K562 (cell line): ENCODE measurements around the gene TBXA2R. TPM values are rescaled to one million over a fixed set of nuclear protein-coding genes. Genes with fewer than 3 reads are reported as not detected.

Source experiments
- ATF6 ChIP-seq: sonication (generic); formaldehyde crosslinking; IDR thresholded peaks from 2 replicates; pipeline ENCODE4 v1.4.0; 2020; ENCODE audit warnings: mild to moderate bottlenecking, missing genetic modification reagents
- ATF7 ChIP-seq: fragments of 450-650 bp; IDR thresholded peaks from 2 replicates; pipeline ENCODE4 v1.7.1; 2014; ENCODE audit warnings: mild to moderate bottlenecking, moderate library complexity
- CHD1 ChIP-seq: fragments of 200-600 bp; sonication (generic); IDR thresholded peaks from one replicate; pipeline ENCODE4 v1.6.1; 2012; ENCODE audit warnings: mild to moderate bottlenecking, moderate library complexity, low read length, inconsistent platforms
- CTBP1 ChIP-seq: fragments of 450-650 bp; IDR thresholded peaks from 2 replicates; pipeline ENCODE4 v1.6.1; 2016; ENCODE audit warnings: borderline replicate concordance
- DEAF1 ChIP-seq: fragments of 450-650 bp; formaldehyde crosslinking; IDR thresholded peaks from 2 replicates; pipeline ENCODE4 v1.4.0; 2020; ENCODE audit warnings: mild to moderate bottlenecking, moderate library complexity
- ELF1 ChIP-seq: fragments of 200-800 bp; sonication (Bioruptor generic); IDR thresholded peaks from 2 replicates; pipeline ENCODE4 v1.6.1; 2016; ENCODE audit warnings: missing genetic modification characterization, missing compliant biosample characterization
- HOMEZ ChIP-seq: fragments of 250-450 bp; sonication (Bioruptor Pico); IDR thresholded peaks from 2 replicates; pipeline ENCODE4 v1.4.0; 2020; ENCODE audit warnings: mild to moderate bottlenecking, moderate library complexity
- MAFG ChIP-seq: fragments of 450-650 bp; conservative IDR thresholded peaks from 2 replicates; pipeline ENCODE4 v1.6.1; 2016; ENCODE audit warnings: missing genetic modification characterization, missing compliant biosample characterization
- OTX1 ChIP-seq: fragments of 450-650 bp; formaldehyde crosslinking; IDR thresholded peaks from 2 replicates; pipeline ENCODE4 v1.4.0; 2022; ENCODE audit warnings: mild to moderate bottlenecking
- SIN3B ChIP-seq: fragments of 450-650 bp; IDR thresholded peaks from 2 replicates; pipeline ENCODE4 v1.6.1; 2017; ENCODE audit warnings: low read depth, mild to moderate bottlenecking, moderate library complexity
- ZNF184 ChIP-seq: sonication (generic); formaldehyde crosslinking; IDR thresholded peaks from 2 replicates; pipeline ENCODE4 v1.5.0; 2020; ENCODE audit warnings: missing genetic modification reagents
- ZNF282 ChIP-seq: sonication (generic); formaldehyde crosslinking; IDR thresholded peaks from 2 replicates; pipeline ENCODE4 v1.8.1; 2023; ENCODE audit warnings: missing genetic modification reagents
- ZNF354B ChIP-seq: fragments of 250-450 bp; sonication (Bioruptor Pico); IDR thresholded peaks from 2 replicates; pipeline ENCODE4 v1.4.0; 2020
- polyA plus RNA-seq, 8 experiments: library from polyadenylated mRNA; depleted of rRNA in 4 of 8; stranded (reverse) in 5 of 8; unstranded in 3 of 8; fragments of >200 nt; fragmentation: Nextera tagmentation in 2 of 8; fragmentation: Illumina TruSeq in 1 of 8; extraction: Ambion mirVana in 2 of 8; extraction: Trizol in 1 of 8; gene quantifications; 2 replicates each; pipeline versions ENCODE4 v1.2.1 to v1.2.3, GENCODE V29; 2011 to 2014; ENCODE audit warnings: inconsistent platforms in 1 of 8, missing spikeins in 1 of 8
- total RNA-seq, 7 experiments: library from RNA; depleted of rRNA in 6 of 7; stranded (reverse); fragments of >200 nt in 6 of 7; fragmentation: Illumina TruSeq in 2 of 7; extraction: Trizol in 2 of 7; gene quantifications; 2 replicates each; pipeline versions ENCODE4 v1.2.1 to v1.2.3, GENCODE V29; 2011 to 2021; ENCODE audit warnings: low replicate concordance in 1 of 7
- TF ChIP-seq, protein P1 (sequence below), 2 experiments: fragments of 450-650 bp; formaldehyde crosslinking in 1 of 2; IDR thresholded peaks; 2 replicates each; pipeline versions ENCODE4 v1.4.0 to v1.6.1; 2014 to 2020; ENCODE audit warnings: mild to moderate bottlenecking in 2 of 2, borderline replicate concordance in 1 of 2, low read depth in 1 of 2

TBXA2R gene
- total and polyA plus RNA-seq, 9 of the 15 experiments (the other 6 are each of a cell fraction or from before 2014, with no cell fraction given): 1.5 to 24.0 (median 2.8) TPM

DNA sequence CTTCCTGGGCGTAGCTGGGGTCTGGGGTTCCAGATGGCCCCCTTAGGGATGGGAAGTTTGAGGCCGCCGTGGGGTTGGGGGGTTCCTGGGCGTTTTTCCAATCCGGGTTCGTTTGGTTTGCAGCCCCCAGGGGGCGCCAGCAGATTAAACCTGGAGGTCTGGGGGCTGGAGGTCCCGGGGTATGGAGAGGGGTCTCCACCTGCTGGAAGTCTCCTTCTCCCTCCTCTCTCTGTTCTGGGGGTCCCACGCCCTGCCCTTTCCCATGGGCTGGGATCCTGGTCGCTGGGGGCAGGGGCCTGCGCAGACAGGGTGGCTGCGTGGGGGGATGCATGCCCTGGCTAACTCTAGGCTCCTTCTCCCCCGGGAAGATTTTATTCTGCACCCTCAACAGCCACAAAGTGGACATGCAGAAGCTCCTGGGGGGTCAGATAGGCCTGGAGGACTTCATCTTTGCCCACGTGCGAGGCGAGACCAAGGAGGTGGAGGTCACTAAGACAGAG, 20.5 kb downstream of the TBXA2R start (continued):
- TF ChIP-seq, protein P1, sequence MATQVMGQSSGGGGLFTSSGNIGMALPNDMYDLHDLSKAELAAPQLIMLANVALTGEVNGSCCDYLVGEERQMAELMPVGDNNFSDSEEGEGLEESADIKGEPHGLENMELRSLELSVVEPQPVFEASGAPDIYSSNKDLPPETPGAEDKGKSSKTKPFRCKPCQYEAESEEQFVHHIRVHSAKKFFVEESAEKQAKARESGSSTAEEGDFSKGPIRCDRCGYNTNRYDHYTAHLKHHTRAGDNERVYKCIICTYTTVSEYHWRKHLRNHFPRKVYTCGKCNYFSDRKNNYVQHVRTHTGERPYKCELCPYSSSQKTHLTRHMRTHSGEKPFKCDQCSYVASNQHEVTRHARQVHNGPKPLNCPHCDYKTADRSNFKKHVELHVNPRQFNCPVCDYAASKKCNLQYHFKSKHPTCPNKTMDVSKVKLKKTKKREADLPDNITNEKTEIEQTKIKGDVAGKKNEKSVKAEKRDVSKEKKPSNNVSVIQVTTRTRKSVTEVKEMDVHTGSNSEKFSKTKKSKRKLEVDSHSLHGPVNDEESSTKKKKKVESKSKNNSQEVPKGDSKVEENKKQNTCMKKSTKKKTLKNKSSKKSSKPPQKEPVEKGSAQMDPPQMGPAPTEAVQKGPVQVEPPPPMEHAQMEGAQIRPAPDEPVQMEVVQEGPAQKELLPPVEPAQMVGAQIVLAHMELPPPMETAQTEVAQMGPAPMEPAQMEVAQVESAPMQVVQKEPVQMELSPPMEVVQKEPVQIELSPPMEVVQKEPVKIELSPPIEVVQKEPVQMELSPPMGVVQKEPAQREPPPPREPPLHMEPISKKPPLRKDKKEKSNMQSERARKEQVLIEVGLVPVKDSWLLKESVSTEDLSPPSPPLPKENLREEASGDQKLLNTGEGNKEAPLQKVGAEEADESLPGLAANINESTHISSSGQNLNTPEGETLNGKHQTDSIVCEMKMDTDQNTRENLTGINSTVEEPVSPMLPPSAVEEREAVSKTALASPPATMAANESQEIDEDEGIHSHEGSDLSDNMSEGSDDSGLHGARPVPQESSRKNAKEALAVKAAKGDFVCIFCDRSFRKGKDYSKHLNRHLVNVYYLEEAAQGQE (IDR thresholded peaks at IDR 0.05; ENCODE audit: borderline replicate concordance): peak; percentile 82
- TF ChIP-seq, protein P1 (CRISPR knock-in tag; IDR thresholded peaks at IDR 0.05; ENCODE audit: low read depth): no peak
- no peak for TF ChIP-seq MAFG
- no peak for TF ChIP-seq CTBP1
- TF ChIP-seq HOMEZ (CRISPR knock-in tag): no peak
- TF ChIP-seq ZNF282: no peak
- TF ChIP-seq CHD1: no peak
- no peak for TF ChIP-seq ELF1 (tag)
- no peak for TF ChIP-seq ZNF184 (CRISPR knock-in tag)
- TF ChIP-seq DEAF1 (CRISPR knock-in tag): peak; percentile 30; the same call in 1 of the 2 replicates
- TF ChIP-seq OTX1 (CRISPR knock-in tag): no peak
- TF ChIP-seq SIN3B: no peak
- 0 out of 2 replicates have a peak, but pooled peaks have one; percentile 21 for TF ChIP-seq ATF7
- TF ChIP-seq ZNF354B (CRISPR knock-in tag): no peak
- no peak for TF ChIP-seq ATF6
